ENCODE measurements around the gene ATP2A3.

DNA sequence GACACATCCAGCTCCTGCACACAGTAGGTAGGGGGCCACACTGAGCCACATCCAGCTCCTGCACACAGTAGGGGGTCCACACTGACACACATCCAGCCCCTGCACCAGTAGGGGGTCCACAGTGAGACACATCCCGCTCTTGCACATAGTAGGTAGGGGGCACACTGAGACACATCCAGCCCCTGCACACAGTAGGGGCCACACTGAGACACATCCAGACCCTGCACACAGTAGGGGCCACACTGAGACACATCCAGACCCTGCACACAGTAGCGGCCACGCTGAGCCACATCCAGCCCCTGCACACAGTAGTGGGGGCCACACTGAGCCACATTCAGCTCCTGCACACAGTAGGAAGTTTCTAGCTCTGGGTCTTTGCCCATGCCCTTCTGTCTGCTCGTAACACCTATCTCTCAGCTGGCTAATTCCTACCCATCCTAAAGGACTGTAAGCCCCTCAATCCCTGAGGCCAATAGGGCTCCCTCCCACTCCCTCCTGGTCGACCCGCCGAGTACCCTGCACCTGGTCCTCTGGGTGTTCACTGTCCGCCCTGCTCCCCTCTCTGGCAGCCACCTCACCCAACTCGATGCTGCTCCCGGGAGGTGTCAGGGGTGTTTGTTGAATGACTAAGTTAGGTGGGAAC is 9.4 kb upstream of the ATP2A3 start:
- TF ChIP-seq, protein P1, sequence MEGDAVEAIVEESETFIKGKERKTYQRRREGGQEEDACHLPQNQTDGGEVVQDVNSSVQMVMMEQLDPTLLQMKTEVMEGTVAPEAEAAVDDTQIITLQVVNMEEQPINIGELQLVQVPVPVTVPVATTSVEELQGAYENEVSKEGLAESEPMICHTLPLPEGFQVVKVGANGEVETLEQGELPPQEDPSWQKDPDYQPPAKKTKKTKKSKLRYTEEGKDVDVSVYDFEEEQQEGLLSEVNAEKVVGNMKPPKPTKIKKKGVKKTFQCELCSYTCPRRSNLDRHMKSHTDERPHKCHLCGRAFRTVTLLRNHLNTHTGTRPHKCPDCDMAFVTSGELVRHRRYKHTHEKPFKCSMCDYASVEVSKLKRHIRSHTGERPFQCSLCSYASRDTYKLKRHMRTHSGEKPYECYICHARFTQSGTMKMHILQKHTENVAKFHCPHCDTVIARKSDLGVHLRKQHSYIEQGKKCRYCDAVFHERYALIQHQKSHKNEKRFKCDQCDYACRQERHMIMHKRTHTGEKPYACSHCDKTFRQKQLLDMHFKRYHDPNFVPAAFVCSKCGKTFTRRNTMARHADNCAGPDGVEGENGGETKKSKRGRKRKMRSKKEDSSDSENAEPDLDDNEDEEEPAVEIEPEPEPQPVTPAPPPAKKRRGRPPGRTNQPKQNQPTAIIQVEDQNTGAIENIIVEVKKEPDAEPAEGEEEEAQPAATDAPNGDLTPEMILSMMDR (IDR thresholded peaks at IDR 0.05; ENCODE audit: insufficient read depth, low read depth, low read length): no peak
- no peak for TF ChIP-seq EZH2 (IDR thresholded peaks at IDR 0.05; ENCODE audit: insufficient read depth, low read length)

Measured in astrocyte (in vitro differentiated cells and primary cell).